Measurements from ENCODE around the gene ACAP3. TPM values are rescaled to one million over a fixed set of nuclear protein-coding genes. Genes with fewer than 3 reads are reported as not detected.

ACAP3 gene
- total and polyA plus RNA-seq, 2 of the 4 experiments (the other 2 are of a cell fraction) = 13.3 to 58.2 TPM

DNA sequence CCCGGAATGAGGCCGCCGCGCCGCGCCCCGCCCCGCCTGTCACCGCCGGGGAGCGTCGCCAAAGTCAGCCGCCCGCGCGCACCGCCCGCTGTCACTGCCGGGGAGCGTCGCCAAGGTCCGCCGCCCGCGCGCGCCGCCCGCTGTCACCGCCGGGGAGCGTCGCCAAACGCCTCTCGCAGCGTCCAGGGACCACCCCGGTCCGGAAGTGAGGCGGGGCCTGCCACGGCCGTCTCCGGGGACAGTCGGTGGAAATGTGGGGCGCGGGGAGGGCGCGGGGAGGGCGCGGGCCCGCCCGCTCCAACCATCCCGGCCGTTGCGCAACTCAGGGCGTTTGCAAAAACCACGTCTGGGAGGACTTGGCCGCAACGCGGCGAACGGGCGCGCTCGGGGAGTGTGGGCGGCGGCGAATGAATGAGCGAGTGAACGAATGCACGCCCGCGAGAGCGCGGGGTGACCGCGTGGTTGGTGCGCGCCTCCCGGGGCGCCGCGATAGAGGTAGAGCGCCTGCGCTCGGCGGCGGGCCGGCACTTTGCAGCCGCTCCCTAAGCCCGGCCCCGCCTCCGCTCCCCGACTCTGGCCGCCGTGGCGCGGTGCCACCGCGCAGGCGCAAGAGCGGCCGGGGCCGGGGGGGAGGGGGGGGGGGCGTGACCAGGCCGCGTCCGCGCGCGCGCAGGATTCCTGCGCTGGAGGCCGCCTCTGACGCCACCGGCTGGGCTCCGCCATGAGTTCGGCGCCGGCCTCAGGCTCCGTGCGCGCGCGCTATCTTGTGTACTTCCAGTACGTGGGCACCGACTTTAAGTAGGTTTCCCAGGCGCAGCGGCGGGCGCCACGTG lies at the start of gene ACAP3, which contains the start of gene PUSL1 (continued):
- peak; percentile 81 for TF ChIP-seq USF2 (IDR thresholded peaks at IDR 0.05; ENCODE audit: low read depth, low read length)
- no peak for TF ChIP-seq SMC3 (IDR thresholded peaks at IDR 0.05; ENCODE audit: low read depth, low read length)
- peak; percentile 69 for TF ChIP-seq POLR2A (IDR thresholded peaks at IDR 0.05; ENCODE audit: low read depth, low read length)
- no peak for TF ChIP-seq RCOR1 (IDR thresholded peaks at IDR 0.05; ENCODE audit: insufficient replicate concordance, low read length)
- TF ChIP-seq CEBPB (IDR thresholded peaks at IDR 0.05; ENCODE audit: low read depth, low read length) = peak; percentile 99
- TF ChIP-seq MXI1 (IDR thresholded peaks at IDR 0.05; ENCODE audit: borderline replicate concordance, low read depth, low read length) = peak; percentile 96
- TF ChIP-seq CHD1 (IDR thresholded peaks at IDR 0.05; ENCODE audit: low read depth, low read length) = no peak
- no peak for TF ChIP-seq BHLHE40 (IDR thresholded peaks at IDR 0.05; ENCODE audit: low read depth, low read length)
